ENCODE data around the gene BACE2.

BACE2 gene

GRCh38 chr21:41226853-41227252 is 58.9 kb downstream of the BACE2 start:
- no peak for TF ChIP-seq CTCF (IDR thresholded peaks at IDR 0.05; ENCODE audit: extremely low read depth, missing control alignments)
- no peak for DNase-seq (ENCODE audit: low spot score)

GRCh38 chr21:41227357-41228005 is 59.5 kb downstream of the BACE2 start:
- TF ChIP-seq CTCF (IDR thresholded peaks at IDR 0.05; ENCODE audit: extremely low read depth, missing control alignments) = no peak
- DNase-seq (ENCODE audit: low spot score) = no peak

- no peak for TF ChIP-seq CTCF (IDR thresholded peaks at IDR 0.05; ENCODE audit: extremely low read depth, missing control alignments)
- DNase-seq (ENCODE audit: low spot score) = no peak
Observed at GRCh38 chr21:41228006-41228370, 60.0 kb downstream of the BACE2 start.

GRCh38 chr21:41228492-41228891 is 60.5 kb downstream of the BACE2 start:
- TF ChIP-seq CTCF (IDR thresholded peaks at IDR 0.05; ENCODE audit: extremely low read depth, missing control alignments) = no peak
- no peak for DNase-seq (ENCODE audit: low spot score)

GRCh38 chr21:41228958-41229357 is 61.0 kb downstream of the BACE2 start:
- TF ChIP-seq CTCF (IDR thresholded peaks at IDR 0.05; ENCODE audit: extremely low read depth, missing control alignments) = no peak
- DNase-seq (ENCODE audit: low spot score) = no peak

GRCh38 chr21:41229509-41230248 is 61.7 kb downstream of the BACE2 start:
- DNase-seq (ENCODE audit: low spot score) = no peak
- TF ChIP-seq CTCF (IDR thresholded peaks at IDR 0.05; ENCODE audit: extremely low read depth, missing control alignments) = no peak

GRCh38 chr21:41230497-41230896 is 62.5 kb downstream of the BACE2 start:
- no peak for TF ChIP-seq CTCF (IDR thresholded peaks at IDR 0.05; ENCODE audit: extremely low read depth, missing control alignments)
- no peak for DNase-seq (ENCODE audit: low spot score)
